HepG2 (cell line): ENCODE measurements around the gene CNOT10. TPM values are rescaled to one million over a fixed set of nuclear protein-coding genes. Genes with fewer than 3 reads are reported as not detected.

Experiments used
- ARHGAP35 ChIP-seq: sonication (generic); formaldehyde crosslinking; IDR thresholded peaks from 2 replicates; pipeline ENCODE4 v1.9.0; 2022; ENCODE audit warnings: mild to moderate bottlenecking, inconsistent platforms, moderate library complexity, missing genetic modification reagents, borderline replicate concordance
- HNRNPK ChIP-seq: fragments of 200-400 bp; formaldehyde crosslinking; IDR thresholded peaks from 2 replicates; pipeline ENCODE4 v1.6.1; 2018; ENCODE audit warnings: low read length, low read depth, moderate library complexity, mild to moderate bottlenecking; ENCODE audit not compliant: poor library complexity, severe bottlenecking
- SP1 ChIP-seq, 2 experiments: fragments of 450-650 bp in 1 of 2; sonication (generic) in 1 of 2; formaldehyde crosslinking in 1 of 2; IDR thresholded peaks; 2 replicates each; pipeline versions ENCODE4 v1.4.0 to v1.6.1; 2016 to 2020; ENCODE audit warnings: missing genetic modification reagents in 1 of 2
- TCF7 ChIP-seq: sonication (generic); IDR thresholded peaks from 2 replicates; pipeline ENCODE4 v1.6.1; 2016; ENCODE audit warnings: antibody characterized with exemption, low read depth
- ZBTB40 ChIP-seq, 2 experiments: fragments of 450-650 bp in 1 of 2; sonication (generic) in 1 of 2; formaldehyde crosslinking in 1 of 2; IDR thresholded peaks; 2 replicates each; pipeline versions ENCODE4 v1.6.1 to v1.8.0; 2016 to 2022; ENCODE audit warnings: antibody characterized with exemption in 1 of 2, mild to moderate bottlenecking in 1 of 2, missing genetic modification reagents in 1 of 2
- ZBTB44 ChIP-seq: sonication (generic); formaldehyde crosslinking; IDR thresholded peaks from 2 replicates; pipeline ENCODE4 v1.4.0; 2020; ENCODE audit warnings: missing genetic modification reagents
- ZFP90 ChIP-seq: sonication (generic); formaldehyde crosslinking; IDR thresholded peaks from 2 replicates; pipeline ENCODE4 v1.8.0; 2022; ENCODE audit warnings: missing genetic modification reagents, mild to moderate bottlenecking, inconsistent platforms, borderline replicate concordance
- ZMYM3 ChIP-seq: sonication (generic); formaldehyde crosslinking; IDR thresholded peaks from 2 replicates; pipeline ENCODE4 v1.5.1; 2020; ENCODE audit warnings: mild to moderate bottlenecking, missing genetic modification reagents
- ZNF331 ChIP-seq: sonication (generic); formaldehyde crosslinking; IDR thresholded peaks from 2 replicates; pipeline ENCODE4 v1.4.0; 2020; ENCODE audit warnings: missing genetic modification reagents
- ZNF569 ChIP-seq: sonication (generic); formaldehyde crosslinking; IDR thresholded peaks from 2 replicates; pipeline ENCODE4 v1.5.0; 2020; ENCODE audit warnings: mild to moderate bottlenecking, missing genetic modification reagents, moderate library complexity, borderline replicate concordance
- ZNF678 ChIP-seq: sonication (generic); formaldehyde crosslinking; IDR thresholded peaks from 2 replicates; pipeline ENCODE4 v1.4.0; 2020; ENCODE audit warnings: mild to moderate bottlenecking, missing genetic modification reagents
- ZNF710 ChIP-seq: sonication (generic); formaldehyde crosslinking; IDR thresholded peaks from 2 replicates; pipeline ENCODE4 v1.5.0; 2020; ENCODE audit warnings: mild to moderate bottlenecking, missing genetic modification reagents, borderline replicate concordance
- ZSCAN20 ChIP-seq: sonication (generic); formaldehyde crosslinking; IDR thresholded peaks from 2 replicates; pipeline ENCODE4 v1.4.0; 2020; ENCODE audit warnings: missing genetic modification reagents, mild to moderate bottlenecking, borderline replicate concordance
- polyA plus RNA-seq, 8 experiments: library from polyadenylated mRNA; depleted of rRNA in 3 of 8; stranded (reverse) in 7 of 8; unstranded in 1 of 8; fragments of >200 nt; fragmentation: Illumina TruSeq in 4 of 8; extraction: Trizol in 4 of 8; gene quantifications; 2 replicates each; pipeline versions ENCODE4 v1.2.1 to v1.2.3, GENCODE V29; 2011 to 2016; ENCODE audit warnings: low read depth in 4 of 8, missing spikeins in 1 of 8, mixed read lengths in 1 of 8; ENCODE audit not compliant: insufficient read depth in 1 of 8
- total RNA-seq, 5 experiments: library from RNA; depleted of rRNA; stranded (reverse); fragments of >200 nt; fragmentation: Illumina TruSeq; extraction: Trizol; gene quantifications; 2 replicates each; pipeline ENCODE4 v1.2.3, GENCODE V29; 2016; ENCODE audit warnings: low read depth in 1 of 5
- TF ChIP-seq, protein P1 (sequence below): sonication (generic); formaldehyde crosslinking; IDR thresholded peaks from 2 replicates; pipeline ENCODE4 v1.8.1; 2023; ENCODE audit warnings: missing genetic modification reagents, mild to moderate bottlenecking, borderline replicate concordance

Gene CNOT10
- total and polyA plus RNA-seq, 2 of the 13 experiments (the other 11 are each of a cell fraction or from before 2014, with no cell fraction given), result 21.2 to 34.1 TPM

GRCh38 chr3:32781211-32781968 is 96.4 kb downstream of the CNOT10 start (continued):
- TF ChIP-seq ZBTB40 (IDR thresholded peaks at IDR 0.05) (no peak), ZBTB40 (CRISPR knock-in tag; IDR thresholded peaks at IDR 0.05) (peak; percentile 9; the same call in 1 of the 2 replicates), ZSCAN20 (no peak), ZNF331 (CRISPR knock-in tag) (no peak; the same call in 1 of the 2 replicates), ZFP90 (CRISPR knock-in tag) (0 out of 2 replicates have a peak, but pooled peaks have one; percentile 60), SP1 (IDR thresholded peaks at IDR 0.05) (no peak), SP1 (CRISPR knock-in tag; IDR thresholded peaks at IDR 0.05) (no peak), ARHGAP35 (CRISPR knock-in tag) (no peak; the same call in 1 of the 2 replicates), ZNF678 (CRISPR knock-in tag) (peak; percentile 21; the same call in 1 of the 2 replicates), ZNF569 (CRISPR knock-in tag) (no peak), ZBTB44 (CRISPR knock-in tag) (no peak), HNRNPK (peak; percentile 100), TCF7 (no peak), ZMYM3 (CRISPR knock-in tag) (no peak), ZNF710 (CRISPR knock-in tag) (peak; percentile 56; the same call in 1 of the 2 replicates)
- TF ChIP-seq, protein P1, sequence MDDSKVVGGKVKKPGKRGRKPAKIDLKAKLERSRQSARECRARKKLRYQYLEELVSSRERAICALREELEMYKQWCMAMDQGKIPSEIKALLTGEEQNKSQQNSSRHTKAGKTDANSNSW, result peak; percentile 5; the same call in 1 of the 2 replicates
